ENCODE data around the gene SLC26A1.

DNA sequence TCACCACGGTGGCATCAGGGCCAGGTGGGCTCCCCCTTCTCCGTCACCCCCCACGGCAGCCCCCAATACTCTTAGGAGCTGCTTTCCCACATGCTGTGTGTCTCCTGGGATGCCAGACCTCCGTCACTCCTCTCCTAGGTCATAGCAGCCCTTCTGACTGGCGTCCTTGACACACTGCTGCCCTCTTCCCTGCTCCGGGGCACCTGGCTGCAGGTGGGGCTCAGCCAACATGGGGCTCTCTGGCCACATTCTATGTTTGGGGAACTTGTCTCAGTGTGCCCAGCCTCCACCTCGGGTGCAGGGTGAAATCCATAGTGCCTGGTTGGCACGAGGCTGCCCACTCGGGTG, 47.1 kb downstream of the SLC26A1 start:
- TF ChIP-seq POLR2A (IDR thresholded peaks at IDR 0.05; ENCODE audit: low read depth, low read length) (no peak), POLR2AphosphoS5 (IDR thresholded peaks at IDR 0.05; ENCODE audit: low read depth, low read length) (no peak)
